Neural progenitor cell (in vitro differentiated cells): Measurements from ENCODE around the gene OR2A7.
"Not testable (repeated sequence)": the region's sequence is repeated elsewhere in the genome, so short reads cannot be mapped to it uniquely, and the experiment has no call there.

Source experiments
- EZH2 ChIP-seq: fragments of 200-600 bp; sonication (generic); IDR thresholded peaks from 2 replicates; pipeline ENCODE4 v1.6.1; 2017; ENCODE audit warnings: antibody characterized with exemption, mild to moderate bottlenecking, moderate library complexity
- EZH2phosphoT487 ChIP-seq: fragments of 200-600 bp; sonication (generic); IDR thresholded peaks from 2 replicates; pipeline ENCODE4 v1.6.1; 2017; ENCODE audit warnings: antibody characterized with exemption
- TF ChIP-seq, protein P1 (sequence below): fragments of 200-600 bp; sonication (generic); IDR thresholded peaks from 2 replicates; pipeline ENCODE4 v1.5.1; 2017; ENCODE audit warnings: antibody characterized with exemption, mild to moderate bottlenecking

DNA sequence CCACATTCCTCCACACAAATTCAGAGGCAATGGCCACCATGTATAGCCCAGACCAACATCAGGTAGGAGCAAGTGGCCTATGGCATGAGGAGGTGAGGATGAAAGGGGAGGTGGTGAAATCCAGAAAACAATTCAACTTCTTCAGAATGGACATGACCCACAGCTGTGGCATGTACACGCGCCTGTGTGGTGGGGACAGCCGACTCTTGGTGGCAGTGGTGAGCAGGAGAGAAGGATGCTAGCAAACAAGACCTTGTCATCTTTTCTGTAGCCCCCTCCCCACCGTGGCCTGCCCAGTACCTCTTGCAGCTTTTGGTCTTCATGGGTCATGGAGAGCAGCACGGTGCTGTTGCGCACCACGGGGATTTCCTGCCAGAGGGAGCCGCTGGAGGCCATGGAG is 17.4 kb upstream of the OR2A7 start:
- TF ChIP-seq, protein P1, sequence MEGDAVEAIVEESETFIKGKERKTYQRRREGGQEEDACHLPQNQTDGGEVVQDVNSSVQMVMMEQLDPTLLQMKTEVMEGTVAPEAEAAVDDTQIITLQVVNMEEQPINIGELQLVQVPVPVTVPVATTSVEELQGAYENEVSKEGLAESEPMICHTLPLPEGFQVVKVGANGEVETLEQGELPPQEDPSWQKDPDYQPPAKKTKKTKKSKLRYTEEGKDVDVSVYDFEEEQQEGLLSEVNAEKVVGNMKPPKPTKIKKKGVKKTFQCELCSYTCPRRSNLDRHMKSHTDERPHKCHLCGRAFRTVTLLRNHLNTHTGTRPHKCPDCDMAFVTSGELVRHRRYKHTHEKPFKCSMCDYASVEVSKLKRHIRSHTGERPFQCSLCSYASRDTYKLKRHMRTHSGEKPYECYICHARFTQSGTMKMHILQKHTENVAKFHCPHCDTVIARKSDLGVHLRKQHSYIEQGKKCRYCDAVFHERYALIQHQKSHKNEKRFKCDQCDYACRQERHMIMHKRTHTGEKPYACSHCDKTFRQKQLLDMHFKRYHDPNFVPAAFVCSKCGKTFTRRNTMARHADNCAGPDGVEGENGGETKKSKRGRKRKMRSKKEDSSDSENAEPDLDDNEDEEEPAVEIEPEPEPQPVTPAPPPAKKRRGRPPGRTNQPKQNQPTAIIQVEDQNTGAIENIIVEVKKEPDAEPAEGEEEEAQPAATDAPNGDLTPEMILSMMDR, result not testable (repeated sequence)
- not testable (repeated sequence) for TF ChIP-seq EZH2, EZH2phosphoT487
